K562 (cell line): ENCODE data around the gene COL9A3. TPM values are rescaled to one million over a fixed set of nuclear protein-coding genes. Genes with fewer than 3 reads are reported as not detected.

ENCODE experiments used
- ATAC-seq: fragments of 200-7000 bp; cut with Tn5 transposase; 3 replicates; pipeline ENCODE4 v1.9.1; 2020; ENCODE audit warnings: moderate library complexity
- BruUV-seq: library from RNA; stranded (reverse); fragments of 400-500 nt; replicated peaks from 2 replicates; lab custom pipeline; 2021; lab: Mats Ljungman, UMichigan
- CTCF ChIA-PET: fragments of 300-600 bp; formaldehyde crosslinking; extraction: SDS; loops from one replicate; lab custom pipeline; 2021; ENCODE audit warnings: low intra/inter-chr PET ratio; lab: Yijun Ruan, JAX
- POLR2A ChIA-PET: fragments of 300-600, 350-650 bp; sonication (Branson Sonifier 250); formaldehyde crosslinking; extraction: SDS; loops from one replicate; lab custom pipeline; 2021; ENCODE audit warnings: antibody characterized with exemption, inconsistent platforms; lab: Yijun Ruan, JAX
- DNase-seq, 4 experiments: peaks; one replicate each; pipeline versions ENCODE4 v3.0.0 to v3.0.0-alpha.2; 2011 to 2018; ENCODE audit warnings: low spot score in 3 of 4, mixed read lengths in 3 of 4; ENCODE audit errors: extremely low read depth in 1 of 4
- FAIRE-seq: peaks from 2 replicates; lab custom pipeline; 2011; peaks lifted over from hg19 to GRCh38; lab: Jason Lieb, UNC
- H2AFZ ChIP-seq: 2 replicates; pipeline ENCODE4 v1.6.0; 2011; ENCODE audit warnings: low read depth, low read length, control low read depth, inconsistent platforms
- H3K27ac ChIP-seq: fragments of 200-600 bp; 3 replicates; pipeline ENCODE4 v1.8.0; 2011; ENCODE audit warnings: low read depth, mild to moderate bottlenecking, control low read depth, inconsistent platforms, low read length, moderate library complexity, mixed read lengths; ENCODE audit errors: extremely low read depth
- H3K27me3 ChIP-seq, 2 experiments: fragments of 300-600 bp in 1 of 2; 2 replicates in 1 of 2; 3 replicates in 1 of 2; pipeline versions ENCODE4 v1.6.0 to v1.8.0; 2011; ENCODE audit warnings: inconsistent platforms in 2 of 2, low read length in 2 of 2, mild to moderate bottlenecking in 1 of 2, mixed read lengths in 1 of 2, moderate library complexity in 1 of 2; ENCODE audit not compliant: control insufficient read depth in 2 of 2, insufficient read depth in 2 of 2
- H3K36me3 ChIP-seq: fragments of 300-600 bp; 3 replicates; pipeline ENCODE4 v1.8.0; 2011; ENCODE audit warnings: mild to moderate bottlenecking, low read length, inconsistent platforms; ENCODE audit not compliant: control insufficient read depth, insufficient read depth
- H3K4me1 ChIP-seq, 2 experiments: fragments of 200-600 bp in 1 of 2; replicated peaks in 1 of 2; 2 replicates in 1 of 2; 3 replicates in 1 of 2; pipeline versions ENCODE4 v1.5.1 to v1.8.0; 2011; ENCODE audit warnings: inconsistent platforms in 2 of 2, low read length in 2 of 2, mild to moderate bottlenecking in 1 of 2, mixed read lengths in 1 of 2, moderate library complexity in 1 of 2; ENCODE audit not compliant: control insufficient read depth in 2 of 2, insufficient read depth in 2 of 2
- H3K4me2 ChIP-seq: 2 replicates; pipeline ENCODE4 v1.6.1; 2011; ENCODE audit warnings: low read length, control low read depth, inconsistent platforms, mixed read lengths; ENCODE audit not compliant: insufficient read depth
- H3K4me3 ChIP-seq: fragments of 200-600 bp; sonication (generic), shearing (Covaris generic); 2 replicates; pipeline ENCODE4 v1.5.1; 2016; ENCODE audit warnings: control low read depth, inconsistent platforms
- H3K79me2 ChIP-seq: fragments of 200-600 bp; 3 replicates; pipeline ENCODE4 v1.8.0; 2011; ENCODE audit warnings: low read length, inconsistent platforms; ENCODE audit not compliant: control insufficient read depth, insufficient read depth
- H3K9ac ChIP-seq, 2 experiments: 2 replicates each; pipeline versions ENCODE4 v1.6.0 to v1.6.1; 2011; ENCODE audit warnings: low read depth in 2 of 2, low read length in 2 of 2, control low read depth in 1 of 2, inconsistent platforms in 1 of 2, mild to moderate bottlenecking in 1 of 2, mixed read lengths in 1 of 2; ENCODE audit not compliant: insufficient read depth in 1 of 2
- H3K9me1 ChIP-seq: one replicate; pipeline ENCODE4 v1.6.0; 2011; ENCODE audit warnings: inconsistent platforms, mild to moderate bottlenecking, low read length, moderate library complexity; ENCODE audit not compliant: control insufficient read depth, insufficient read depth
- H3K9me3 ChIP-seq: replicated peaks from 2 replicates; pipeline ENCODE4 v1.5.1; 2011; ENCODE audit warnings: low read depth, low read length, inconsistent platforms; ENCODE audit not compliant: control insufficient read depth, insufficient read depth
- H4K20me1 ChIP-seq: replicated peaks from 2 replicates; pipeline ENCODE4 v1.6.1; 2011; ENCODE audit warnings: low read length, inconsistent platforms, mixed read lengths; ENCODE audit not compliant: control insufficient read depth, insufficient read depth
- FOXJ3 ChIP-seq: sonication (generic); formaldehyde crosslinking; IDR thresholded peaks from 2 replicates; pipeline ENCODE4 v1.4.0; 2020; ENCODE audit warnings: mild to moderate bottlenecking, missing genetic modification reagents
- SIN3A ChIP-seq, 2 experiments: fragments of 150-350 bp in 1 of 2; IDR thresholded peaks; 2 replicates each; pipeline ENCODE4 v1.6.1; 2011 to 2016; ENCODE audit warnings: borderline replicate concordance in 2 of 2, low read depth in 2 of 2, low read length in 2 of 2, mild to moderate bottlenecking in 2 of 2, moderate library complexity in 2 of 2; ENCODE audit not compliant: control insufficient read depth in 1 of 2
- SIX5 ChIP-seq, 2 experiments: IDR thresholded peaks; 2 replicates each; pipeline ENCODE4 v1.6.1; 2011; ENCODE audit warnings: low read length in 2 of 2, borderline replicate concordance in 1 of 2, low read depth in 1 of 2, mild to moderate bottlenecking in 1 of 2, moderate library complexity in 1 of 2; ENCODE audit not compliant: insufficient read depth in 1 of 2
- TAF1 ChIP-seq: IDR thresholded peaks from 2 replicates; pipeline ENCODE4 v1.6.1; 2011; ENCODE audit warnings: mild to moderate bottlenecking, low read length, moderate library complexity; ENCODE audit not compliant: insufficient read depth, control insufficient read depth, severe bottlenecking; ENCODE audit errors: extremely low read depth
- ZNF24 ChIP-seq: fragments of 450-650 bp; IDR thresholded peaks from 2 replicates; pipeline ENCODE4 v1.6.1; 2016
- ZSCAN32 ChIP-seq: fragments of 450-650 bp; formaldehyde crosslinking; IDR thresholded peaks from 2 replicates; pipeline ENCODE4 v1.4.0; 2020; ENCODE audit warnings: mild to moderate bottlenecking, moderate library complexity
- WGBS: fragments of 100-300 bp; shearing (Covaris generic); methylation state at CpG from one replicate; pipeline ENCODE4 v1.1.6; 2016; ENCODE audit warnings: low coverage, mixed read lengths; ENCODE audit not compliant: insufficient coverage; ENCODE audit errors: missing lambda C conversion rate; 5-methylcytosine and 5-hydroxymethylcytosine counted together
- in situ Hi-C: fragments of 300-500 bp; cut with MboI; formaldehyde crosslinking; loops from 4 replicates; pipeline ENCODE4 v1.15.0; 2018; ENCODE audit warnings: inconsistent platforms, mixed read lengths
- intact Hi-C: fragments of 100-400 bp; cut with micrococcal nuclease; formaldehyde crosslinking; loops from 2 replicates; pipeline ENCODE4 v1.14.2; 2022
- polyA plus RNA-seq, 8 experiments: library from polyadenylated mRNA; depleted of rRNA in 4 of 8; stranded (reverse) in 5 of 8; unstranded in 3 of 8; fragments of >200 nt; fragmentation: Nextera tagmentation in 2 of 8; fragmentation: Illumina TruSeq in 1 of 8; extraction: Ambion mirVana in 2 of 8; extraction: Trizol in 1 of 8; gene quantifications; 2 replicates each; pipeline versions ENCODE4 v1.2.1 to v1.2.3, GENCODE V29; 2011 to 2014; ENCODE audit warnings: inconsistent platforms in 1 of 8, missing spikeins in 1 of 8
- total RNA-seq, 7 experiments: library from RNA; depleted of rRNA in 6 of 7; stranded (reverse); fragments of >200 nt in 6 of 7; fragmentation: Illumina TruSeq in 2 of 7; extraction: Trizol in 2 of 7; gene quantifications; 2 replicates each; pipeline versions ENCODE4 v1.2.1 to v1.2.3, GENCODE V29; 2011 to 2021; ENCODE audit warnings: low replicate concordance in 1 of 7

COL9A3 gene
- total and polyA plus RNA-seq, 9 of the 15 experiments (the other 6 are each of a cell fraction or from before 2014, with no cell fraction given), result 0.14 to 3.6 (median 0.88) TPM; not detected in 1

DNA sequence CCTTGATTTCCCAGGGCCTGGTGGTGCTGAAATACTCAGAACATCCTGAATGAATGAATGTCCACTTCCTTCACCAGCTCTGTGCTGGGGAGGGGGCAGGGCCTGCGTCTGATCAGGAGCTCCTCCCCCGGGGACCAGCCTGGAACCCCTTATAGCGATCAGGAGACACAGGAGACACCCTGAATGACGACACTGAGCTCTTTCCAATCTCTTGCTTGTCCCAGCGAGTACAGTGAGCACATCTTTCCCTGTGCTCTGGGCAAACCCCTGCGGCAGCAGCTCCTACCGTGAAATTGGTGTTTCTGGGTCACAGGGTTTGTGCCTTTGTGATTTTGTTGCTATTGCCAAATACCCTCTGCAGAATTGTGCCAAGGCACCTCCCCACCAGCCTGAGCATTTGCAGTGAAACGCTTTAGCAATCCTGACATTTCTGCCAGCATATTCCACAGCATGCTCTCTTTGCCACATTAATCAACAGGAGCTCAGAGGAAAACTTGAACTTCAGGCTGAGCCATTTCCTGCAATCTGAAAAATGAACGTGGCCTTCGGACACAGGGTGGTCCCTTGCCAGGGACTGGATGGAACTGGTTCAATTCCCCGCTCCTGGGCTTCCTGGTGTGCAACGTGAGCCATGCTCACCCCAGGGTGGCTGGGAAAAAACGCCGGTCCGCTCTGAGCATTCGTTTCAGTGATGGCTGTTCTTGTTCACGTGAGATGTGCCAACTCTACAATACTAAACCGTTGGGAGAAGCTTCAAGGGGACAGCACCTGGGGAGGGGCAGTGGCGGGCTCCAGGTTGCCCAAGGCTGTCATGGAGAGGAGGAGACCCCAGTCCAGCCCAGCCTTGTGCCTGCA lies 43.6 kb upstream of the COL9A3 start:
- Histone ChIP-seq H3K9ac (peak overlapping the region in 1 of 2 experiments; percentile 6; a peak in 2 of 4 replicates), H4K20me1 (peaks cover 19% of the 10 kb centered on the region; the same call in 1 of the 2 replicates), H3K4me3 (no peak overlapping the region), H3K79me2 (peaks cover 5% of the 10 kb centered on the region; the same call in 2 of the 3 replicates), H3K36me3 (no peaks in the 10 kb centered on the region), H3K4me2 (peak overlapping the region; percentile 8; the same call in 1 of the 2 replicates), H3K9me1 (peaks cover 4% of the 10 kb centered on the region), H3K27me3 (peaks cover 0 to 5% of the 10 kb centered on the region in 2 experiments; a peak in 2 of 5 replicates), H2AFZ (no peak overlapping the region), H3K9me3 (no peaks in the 10 kb centered on the region), H3K27ac (no peak overlapping the region), H3K4me1 (peaks cover 20 to 80% of the 10 kb centered on the region in 2 experiments)
- ChIA-PET CTCF (no interaction called here), POLR2A (interaction anchor here (0.6 to 0.7 kb wide), 2 partner anchors 22 to 63 kb away, joined by 3 to 4 read pairs; no protein-coding TSS in a partner anchor)
- in situ Hi-C loops, result no loop called here
- DNase-seq, result no peak
- TF ChIP-seq TAF1 (peak; percentile 19), ZNF24 (peak; percentile 46; the same call in 1 of the 2 replicates), SIN3A (IDR thresholded peaks at IDR 0.05; ENCODE audit: borderline replicate concordance in 2 of 2, control insufficient read depth in 1 of 2, low read depth in 2 of 2, low read length in 2 of 2) (peak in 1 of 2 experiments; percentile 15; a peak in 1 of 4 replicates), FOXJ3 (no peak), SIX5 (IDR thresholded peaks at IDR 0.05; ENCODE audit: borderline replicate concordance in 1 of 2, insufficient read depth in 1 of 2, low read depth in 1 of 2, low read length in 2 of 2) (no peak), ZSCAN32 (no peak)
- FAIRE-seq, result peak; percentile 52
- BruUV-seq, result no TSS peak
- WGBS, result 27% methylated on average over 18 of the region's 19 CpGs
- ATAC-seq, result no peak
- intact Hi-C loops, result no loop called here
